OCI-LY7 (cell line): ENCODE data around the gene C1QTNF2.

Source experiments
- CTCF ChIP-seq: fragments of 200-600 bp; sonication (generic); conservative IDR thresholded peaks from 2 replicates; pipeline ENCODE4 v1.5.1; 2014; ENCODE audit warnings: mild to moderate bottlenecking, antibody characterized with exemption, low read length, moderate library complexity, mixed read lengths
- EZH2phosphoT487 ChIP-seq: fragments of 200-600 bp; sonication (generic); IDR thresholded peaks from 2 replicates; pipeline ENCODE4 v1.6.1; 2018; ENCODE audit warnings: low read depth, borderline replicate concordance, mild to moderate bottlenecking, mixed run types, antibody characterized with exemption, low read length, moderate library complexity, mixed read lengths

- TF ChIP-seq CTCF: no peak
- TF ChIP-seq EZH2phosphoT487: no peak
These were observed 36.7 kb downstream of the C1QTNF2 start for GRCh38 chr5:160333721-160334120.
